HG03280 (cell line): ENCODE results near the gene ABHD1.
"Not testable (repeated sequence)": the region's sequence is repeated elsewhere in the genome, so short reads cannot be mapped to it uniquely, and the experiment has no call there.

Experiments
- ATAC-seq: cut with Tn5 transposase; IDR thresholded peaks from one replicate; pipeline ENCODE4 v1.9.1; 2021; ENCODE audit warnings: mild to moderate bottlenecking, moderate library complexity; ENCODE audit not compliant: unreplicated experiment

Gene ABHD1

GRCh38 chr2:27108221-27108620 is 15.4 kb upstream of the ABHD1 start:
- ATAC-seq = no peak

DNA sequence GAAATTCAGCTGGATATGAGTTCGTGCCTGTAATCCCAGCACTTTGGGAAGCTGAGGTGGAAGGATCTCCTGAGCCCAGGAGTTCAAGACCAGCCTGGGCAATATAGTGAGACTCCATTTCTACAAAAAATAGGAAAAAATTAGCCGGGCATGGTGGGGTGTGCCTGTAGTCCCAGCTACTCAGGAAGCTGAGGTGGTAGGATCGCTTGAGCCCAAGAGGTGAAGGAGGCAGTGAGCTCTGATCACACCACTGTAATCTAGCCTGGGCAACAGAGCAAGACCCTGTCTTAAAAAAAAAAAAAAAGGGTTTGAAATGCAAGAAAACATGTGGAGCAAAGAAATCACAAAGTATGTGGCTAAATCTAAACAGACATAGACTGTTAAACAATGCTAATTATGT is 14.5 kb upstream of the ABHD1 start:
- ATAC-seq = no peak

- ATAC-seq = not testable (repeated sequence)
Measured at GRCh38 chr2:27110603-27111352, 12.8 kb upstream of the ABHD1 start.

GRCh38 chr2:27111392-27112078 is 12.1 kb upstream of the ABHD1 start:
- not testable (repeated sequence) for ATAC-seq

GRCh38 chr2:27115519-27115918 is 8.1 kb upstream of the ABHD1 start:
- ATAC-seq = no peak

DNA sequence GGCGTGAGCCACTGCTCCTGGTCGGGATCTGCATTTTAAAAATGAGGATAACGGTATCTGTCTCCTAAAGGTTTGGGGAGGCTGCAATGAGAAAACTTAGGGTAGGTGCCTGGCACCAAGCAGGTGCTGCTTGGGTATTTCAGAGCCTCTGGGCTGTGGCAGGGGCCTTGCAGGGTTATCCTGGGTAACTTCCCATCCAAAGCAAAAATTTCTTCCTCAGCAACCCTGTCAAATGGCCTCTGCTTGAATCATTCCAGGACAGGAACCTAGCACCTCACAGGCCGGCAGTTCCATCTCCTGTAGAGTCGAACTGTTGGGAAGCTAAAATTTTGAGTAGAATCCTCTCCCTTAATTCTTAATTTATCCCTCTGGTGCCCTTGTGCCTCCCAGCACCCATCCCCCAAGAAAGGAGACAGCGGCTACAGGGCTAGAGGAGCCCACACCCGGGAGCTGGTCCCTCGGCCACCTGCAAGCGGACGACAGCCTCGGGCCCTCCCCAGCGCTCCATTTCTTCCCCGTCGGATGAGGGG is 5.6 kb upstream of the ABHD1 start:
- ATAC-seq = no peak

GRCh38 chr2:27118525-27119329 is 4.9 kb upstream of the ABHD1 start, which contains the start of gene CGREF1:
TSS of gene CGREF1 (minus strand) at chr2:27119128. CDS start at chr2:27104366, 14,762 bp downstream.
- ATAC-seq = no peak

GRCh38 chr2:27119330-27119670 is 4.3 kb upstream of the ABHD1 start:
- not testable (repeated sequence) for ATAC-seq

GRCh38 chr2:27121906-27122305 is 1.7 kb upstream of the ABHD1 start:
- ATAC-seq = no peak

DNA sequence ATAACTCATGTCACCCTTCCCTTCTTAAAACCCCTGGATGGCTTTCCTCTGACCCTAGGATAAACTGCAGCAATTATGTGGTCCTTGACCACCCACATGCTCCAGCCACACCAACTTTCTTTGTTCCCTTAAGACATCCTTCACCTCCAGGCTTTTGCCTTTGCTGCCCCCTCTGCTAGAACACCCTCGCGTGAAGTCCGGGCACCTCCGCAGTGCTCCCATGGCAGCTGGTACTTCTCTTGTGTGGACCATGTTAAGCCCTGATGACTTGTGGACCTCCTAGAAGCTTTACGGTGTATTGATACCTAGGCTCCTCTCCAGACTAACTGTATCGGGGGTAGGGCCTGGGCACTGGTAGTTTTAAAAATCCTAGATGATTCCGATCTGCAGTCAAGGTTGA is 824 bp upstream of the ABHD1 start:
- ATAC-seq = no peak

DNA sequence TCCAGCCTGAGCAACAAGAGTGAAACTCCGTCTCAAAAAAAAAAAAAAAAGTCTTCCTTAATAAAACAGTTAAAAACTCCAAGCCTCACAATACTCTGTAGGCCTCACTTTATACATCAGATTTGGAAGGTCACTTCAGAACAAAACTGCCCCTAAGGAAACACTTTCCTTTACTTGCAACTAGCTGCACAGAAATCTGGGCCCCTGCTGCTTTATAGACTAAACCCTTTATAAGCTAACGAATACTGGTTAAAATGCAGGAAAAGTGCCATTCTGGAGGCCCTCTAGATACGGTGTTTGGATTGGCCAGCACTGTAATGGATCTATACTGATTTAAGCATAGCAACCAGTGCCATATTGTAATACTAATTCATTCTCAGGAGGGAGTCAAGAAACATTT is 1.5 kb downstream of the ABHD1 start:
- no peak for ATAC-seq

DNA sequence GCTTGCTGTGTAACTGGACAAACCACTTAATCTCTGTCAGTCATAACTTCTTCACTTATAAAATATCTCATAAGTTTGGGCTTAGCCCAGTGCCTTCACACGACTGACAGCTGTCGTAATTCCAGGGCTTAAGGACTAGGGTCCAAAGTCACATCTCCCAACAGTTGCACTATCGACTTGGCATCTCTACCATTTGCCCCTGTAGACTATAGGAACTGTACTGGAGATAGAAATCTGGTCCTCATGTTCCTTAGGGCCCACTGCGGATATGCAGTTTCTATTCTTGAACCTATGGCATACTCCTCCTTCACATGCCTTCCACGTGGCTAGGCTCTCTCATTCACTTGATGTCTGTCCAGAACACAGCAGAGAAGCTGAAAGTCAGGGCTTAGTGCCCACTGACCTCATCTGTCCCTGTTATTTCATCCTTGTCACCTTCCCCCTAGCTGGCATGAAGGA is 2.7 kb downstream of the ABHD1 start:
- no peak for ATAC-seq

DNA sequence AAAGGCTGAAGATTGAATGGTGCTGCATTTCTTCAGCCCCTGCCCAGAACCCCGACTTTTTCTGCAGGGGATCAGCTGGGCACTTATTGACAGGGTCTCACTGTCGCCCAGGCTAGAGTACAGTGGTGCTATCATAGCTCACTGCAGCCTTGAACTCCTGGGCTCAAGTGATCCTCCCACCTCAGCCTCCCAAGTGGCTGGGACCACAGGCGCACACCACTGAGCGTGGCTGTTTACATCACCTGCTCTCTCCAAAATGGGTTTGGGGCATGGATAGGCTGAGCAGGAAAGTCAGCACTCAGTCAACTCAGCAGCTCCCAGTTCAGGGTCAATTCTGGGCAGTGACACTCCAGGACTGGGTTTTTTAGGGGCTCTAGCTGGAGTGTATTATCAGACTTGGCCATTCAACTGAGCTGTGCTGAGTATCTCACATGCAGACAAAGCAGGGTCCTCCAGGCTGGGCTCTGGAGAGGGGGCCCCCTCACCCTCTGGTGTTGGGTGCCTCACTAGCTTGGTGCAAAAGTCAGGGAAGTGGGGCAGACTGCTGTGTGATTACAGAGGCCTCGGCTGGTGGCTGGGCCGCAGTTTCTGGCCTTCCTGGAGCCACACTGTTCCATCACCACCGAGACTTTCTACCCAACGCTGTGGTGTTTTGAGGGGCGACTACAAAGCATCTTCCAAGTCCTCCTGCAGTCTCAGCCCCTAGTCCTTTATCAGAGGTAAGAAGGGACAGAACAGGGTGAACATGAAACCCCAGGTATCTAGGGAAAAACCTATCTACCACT is 4.5 kb downstream of the ABHD1 start:
- no peak for ATAC-seq

- no peak for ATAC-seq
Measured at GRCh38 chr2:27128668-27129571, 5.3 kb downstream of the ABHD1 start.

DNA sequence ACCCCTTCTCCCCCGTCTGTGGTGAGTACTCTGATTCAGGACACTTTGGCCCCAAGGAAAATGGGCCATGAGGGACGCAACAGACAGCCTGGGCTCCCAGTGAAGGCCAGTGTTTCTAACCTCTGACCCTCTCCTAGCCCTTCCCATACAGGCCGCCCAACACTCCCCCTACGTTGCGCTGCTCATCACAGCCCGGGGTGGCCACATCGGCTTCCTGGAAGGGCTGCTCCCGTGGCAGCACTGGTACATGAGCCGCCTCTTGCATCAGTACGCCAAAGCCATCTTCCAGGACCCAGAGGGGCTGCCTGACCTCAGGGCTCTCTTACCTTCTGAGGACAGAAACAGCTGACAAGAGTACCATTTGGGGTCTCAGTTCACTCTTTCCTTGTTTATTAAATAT is 6.8 kb downstream of the ABHD1 start:
- no peak for ATAC-seq

- no peak for ATAC-seq
Measured at GRCh38 chr2:27131429-27131828, 7.8 kb downstream of the ABHD1 start.

- no peak for ATAC-seq
Measured at GRCh38 chr2:27133195-27133875, 9.7 kb downstream of the ABHD1 start.

DNA sequence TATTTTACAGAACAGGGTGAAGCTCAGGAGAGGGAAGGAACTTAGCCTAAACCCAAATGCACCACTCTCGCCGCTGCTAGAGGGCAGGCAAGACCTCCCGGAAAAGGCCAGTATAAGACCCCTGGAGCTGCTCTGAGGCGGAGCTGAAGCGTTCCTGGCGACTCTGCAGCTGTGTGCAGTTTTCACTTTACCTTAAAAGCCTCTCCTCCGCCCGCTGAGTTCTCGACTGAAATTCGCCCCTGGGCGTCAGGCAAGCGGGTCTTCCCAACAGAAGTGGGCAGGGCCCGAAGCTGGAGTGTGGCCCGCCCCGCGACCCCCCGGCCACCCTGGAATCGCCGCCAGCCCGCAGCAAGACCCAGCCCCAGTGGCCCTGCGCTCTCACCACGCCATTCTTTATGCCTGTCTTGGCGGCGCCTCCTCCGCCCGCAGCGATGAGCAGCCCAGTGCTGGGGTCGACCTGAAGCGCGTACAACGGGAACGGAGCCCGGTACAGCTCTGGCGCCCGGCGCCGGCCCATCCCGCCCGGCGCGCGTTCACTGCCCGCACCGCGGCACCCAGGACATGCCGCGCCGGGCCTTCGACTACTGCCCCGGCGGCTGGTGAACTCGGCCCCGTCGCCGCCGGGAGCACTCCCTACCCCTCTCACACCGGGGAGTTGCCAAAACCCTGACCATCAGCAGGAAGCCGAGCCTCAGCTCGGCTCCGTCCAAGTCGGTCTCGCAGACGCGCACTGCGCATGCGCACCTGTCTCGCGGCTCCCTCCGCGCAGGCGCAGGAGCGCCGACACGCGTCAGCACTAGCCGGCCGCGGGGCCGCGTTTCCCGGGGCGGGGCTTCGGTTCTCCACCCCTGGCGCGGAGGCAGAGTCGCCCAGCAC is 10.5 kb downstream of the ABHD1 start, which contains the start of gene PREB:
TSS of gene PREB (minus strand) at position 732 of the 876 bp plus-strand sequence. CDS start at position 517, 215 bp downstream.
- peak; percentile 91 for ATAC-seq
